Progenitor cell of endocrine pancreas (in vitro differentiated cells): ENCODE data around the gene ZNF700. TPM values are rescaled to one million over a fixed set of nuclear protein-coding genes. Genes with fewer than 3 reads are reported as not detected.

Experiments
- DNase-seq: peaks from one replicate; pipeline ENCODE4 v3.0.0; 2021; ENCODE audit warnings: low spot score; ENCODE audit not compliant: unreplicated experiment
- H3K27ac Mint-ChIP-seq: 2 replicates; pipeline ENCODE4 v1.8.0; 2021; ENCODE audit warnings: mild to moderate bottlenecking, moderate library complexity, mixed read lengths
- H3K27me3 Mint-ChIP-seq: 2 replicates; pipeline ENCODE4 v1.8.0; 2021; ENCODE audit warnings: mixed read lengths
- H3K36me3 Mint-ChIP-seq: 2 replicates; pipeline ENCODE4 v1.8.0; 2022; ENCODE audit warnings: mixed read lengths; ENCODE audit not compliant: insufficient read depth
- H3K4me1 Mint-ChIP-seq: 2 replicates; pipeline ENCODE4 v1.8.0; 2021; ENCODE audit warnings: low read depth, mixed read lengths
- H3K4me3 Mint-ChIP-seq: 2 replicates; pipeline ENCODE4 v1.8.0; 2021; ENCODE audit warnings: low read depth, mild to moderate bottlenecking, moderate library complexity, mixed read lengths
- H3K9me3 Mint-ChIP-seq: 2 replicates; pipeline ENCODE4 v1.8.0; 2021; ENCODE audit warnings: low read depth, mixed read lengths
- total RNA-seq: library from RNA; stranded (reverse); gene quantifications from 2 replicates; pipeline ENCODE4 v1.2.1, GENCODE V29; 2021
- TF ChIP-seq, protein P1 (sequence below): fragments of 200-600 bp; sonication (generic); IDR thresholded peaks from one replicate; pipeline ENCODE4 v1.5.0; 2021; ENCODE audit warnings: antibody characterized with exemption, mild to moderate bottlenecking; ENCODE audit not compliant: unreplicated experiment

Gene ZNF700
- total RNA-seq, 1 donor from 2014 or later, result 13.4 TPM

DNA sequence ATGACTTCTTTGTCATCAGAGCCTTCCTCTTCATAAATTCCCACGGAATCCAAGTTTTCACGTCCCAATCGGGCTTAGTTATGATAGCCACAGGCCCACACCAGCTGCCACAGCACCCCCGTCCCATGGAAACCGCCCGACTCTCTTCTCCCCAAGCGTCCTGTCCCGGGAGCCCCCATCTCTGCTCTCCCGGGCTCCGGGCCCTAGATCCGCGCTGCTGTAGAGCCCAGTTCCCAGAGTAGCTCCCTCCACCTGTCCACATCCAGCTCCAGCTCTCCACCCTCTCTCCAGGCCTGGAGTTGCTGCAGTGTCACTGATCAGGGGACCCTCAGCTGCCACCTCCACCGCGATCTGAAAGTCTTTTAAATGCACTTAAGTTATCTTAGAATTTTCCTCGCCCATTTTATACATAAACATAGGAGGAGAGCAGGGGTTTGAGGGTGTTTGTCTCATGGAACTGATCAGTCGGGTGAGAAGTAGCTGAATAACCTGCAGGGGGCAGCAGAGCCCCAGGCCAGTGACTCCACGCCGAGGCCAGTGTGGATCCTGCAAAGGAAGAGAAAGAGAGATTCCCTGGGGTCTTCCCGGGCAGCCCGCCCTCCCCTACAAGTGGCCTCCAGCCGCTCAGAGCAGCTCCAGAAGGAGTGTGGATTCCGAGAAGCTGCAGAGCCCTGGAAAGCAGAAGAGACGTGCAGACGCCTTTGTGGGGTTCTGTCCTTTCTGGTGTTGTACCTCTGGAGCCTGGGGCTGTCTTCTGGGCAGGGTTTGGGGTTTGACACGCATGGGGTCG is 38.9 kb downstream of the ZNF700 start:
- Mint-ChIP-seq H3K9me3 (peaks cover 18% of the 10 kb centered on the region), H3K36me3 (peaks cover 21% of the 10 kb centered on the region), H3K4me3 (peak overlapping the region; percentile 85), H3K27me3 (no peaks in the 10 kb centered on the region), H3K4me1 (peaks cover 14% of the 10 kb centered on the region), H3K27ac (peak overlapping the region; percentile 99)
- TF ChIP-seq, protein P1, sequence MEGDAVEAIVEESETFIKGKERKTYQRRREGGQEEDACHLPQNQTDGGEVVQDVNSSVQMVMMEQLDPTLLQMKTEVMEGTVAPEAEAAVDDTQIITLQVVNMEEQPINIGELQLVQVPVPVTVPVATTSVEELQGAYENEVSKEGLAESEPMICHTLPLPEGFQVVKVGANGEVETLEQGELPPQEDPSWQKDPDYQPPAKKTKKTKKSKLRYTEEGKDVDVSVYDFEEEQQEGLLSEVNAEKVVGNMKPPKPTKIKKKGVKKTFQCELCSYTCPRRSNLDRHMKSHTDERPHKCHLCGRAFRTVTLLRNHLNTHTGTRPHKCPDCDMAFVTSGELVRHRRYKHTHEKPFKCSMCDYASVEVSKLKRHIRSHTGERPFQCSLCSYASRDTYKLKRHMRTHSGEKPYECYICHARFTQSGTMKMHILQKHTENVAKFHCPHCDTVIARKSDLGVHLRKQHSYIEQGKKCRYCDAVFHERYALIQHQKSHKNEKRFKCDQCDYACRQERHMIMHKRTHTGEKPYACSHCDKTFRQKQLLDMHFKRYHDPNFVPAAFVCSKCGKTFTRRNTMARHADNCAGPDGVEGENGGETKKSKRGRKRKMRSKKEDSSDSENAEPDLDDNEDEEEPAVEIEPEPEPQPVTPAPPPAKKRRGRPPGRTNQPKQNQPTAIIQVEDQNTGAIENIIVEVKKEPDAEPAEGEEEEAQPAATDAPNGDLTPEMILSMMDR, result peak; percentile 66
- peak; percentile 24 for DNase-seq

DNA sequence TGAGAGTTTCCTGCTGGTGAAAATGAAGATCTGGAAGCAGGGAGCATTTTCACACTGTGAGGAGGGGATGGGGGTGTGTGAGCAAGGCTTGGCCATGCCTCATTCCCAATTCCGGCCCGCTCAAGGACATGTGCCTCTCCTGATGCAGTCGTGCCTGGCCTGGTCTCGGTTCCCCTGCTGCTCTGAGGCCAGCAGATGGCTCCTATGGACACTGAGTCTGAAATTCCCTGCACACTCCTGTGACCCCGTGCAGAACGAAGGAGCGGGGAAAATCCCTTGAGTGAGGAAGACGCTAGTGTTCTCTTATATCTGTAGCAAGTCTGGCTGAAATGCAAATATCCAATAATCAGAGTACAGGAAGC is 39.6 kb downstream of the ZNF700 start:
- H3K27ac Mint-ChIP-seq, result peak overlapping the region; percentile 99
- peaks cover 14% of the 10 kb centered on the region for H3K4me1 Mint-ChIP-seq
- H3K27me3 Mint-ChIP-seq, result no peaks in the 10 kb centered on the region
- peaks cover 24% of the 10 kb centered on the region for H3K36me3 Mint-ChIP-seq
- TF ChIP-seq, protein P1, result no peak
- no peak for DNase-seq
- H3K9me3 Mint-ChIP-seq, result peaks cover 17% of the 10 kb centered on the region
- H3K4me3 Mint-ChIP-seq, result peak overlapping the region; percentile 85

DNA sequence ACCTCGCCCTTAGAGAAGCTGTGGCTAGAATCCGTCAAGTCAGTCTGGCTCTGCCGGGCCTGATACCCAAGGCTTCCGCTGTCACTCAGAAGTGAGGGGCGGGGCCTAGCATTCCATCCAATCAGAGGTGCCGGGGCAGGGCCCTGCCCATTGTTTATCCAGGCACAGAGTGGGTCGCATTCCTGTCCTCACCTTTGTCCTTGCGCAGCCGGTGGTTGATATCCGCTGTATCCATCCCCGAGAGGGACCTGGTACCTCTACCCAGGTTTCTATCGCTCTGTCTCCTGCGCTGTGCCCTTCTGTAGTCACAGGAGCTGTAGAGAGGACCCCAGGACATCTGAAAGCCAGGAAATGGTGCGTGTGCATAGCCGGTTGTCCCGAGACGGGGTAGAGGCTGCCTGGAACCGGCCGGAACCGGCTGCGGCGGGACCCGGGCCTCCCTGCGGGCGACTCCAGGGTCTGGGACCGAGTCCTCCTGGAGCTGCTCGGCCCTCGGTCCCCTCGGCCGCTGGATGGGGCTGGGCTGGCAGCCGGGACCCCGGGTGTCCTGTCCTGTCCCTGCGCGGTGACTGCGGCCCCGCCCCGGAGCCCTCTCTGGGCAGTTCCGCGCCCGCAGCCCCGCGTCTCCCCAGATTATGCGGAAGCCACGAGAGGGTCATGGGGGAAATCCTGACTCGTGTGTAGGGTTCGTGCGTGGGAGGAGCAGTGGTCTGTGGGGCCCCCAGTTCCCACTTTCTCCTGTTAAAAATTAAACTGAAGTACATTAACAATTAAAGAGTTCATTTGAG is 40.1 kb downstream of the ZNF700 start, which contains the start of gene ZNF763:
TSS of gene ZNF763 (plus strand) at position 183 of the 788 bp plus-strand sequence. CDS start at position 352, 169 bp downstream.
- Mint-ChIP-seq H3K27ac (peak within 1 kb of the TSS; percentile 99), H3K27me3 (no peaks in the 10 kb centered on the region), H3K9me3 (peaks cover 16% of the 10 kb centered on the region), H3K4me3 (peak within 1 kb of the TSS; percentile 85), H3K4me1 (peaks cover 14% of the 10 kb centered on the region), H3K36me3 (peaks cover 29% of the 10 kb centered on the region)
- TF ChIP-seq, protein P1, result no peak
- peak; percentile 84 for DNase-seq

DNA sequence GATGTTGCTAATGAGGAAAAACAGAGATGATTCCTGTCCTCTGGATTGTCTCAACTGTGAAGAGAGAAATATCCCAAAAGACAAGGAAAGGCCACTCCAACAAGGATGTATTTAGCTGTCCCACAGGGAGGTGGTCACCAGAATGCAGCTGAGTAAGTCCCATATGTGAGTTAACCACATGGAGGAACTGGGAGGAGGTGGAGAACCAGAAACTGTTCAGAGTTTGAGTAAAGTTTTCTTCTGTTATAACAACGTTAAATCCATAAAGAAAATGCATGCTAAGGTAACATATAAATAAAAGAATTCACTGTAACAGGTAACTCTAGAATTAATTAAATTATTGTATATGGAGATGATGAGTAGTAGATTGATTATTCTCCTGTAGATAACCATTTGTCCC is 45.3 kb downstream of the ZNF700 start:
- TF ChIP-seq, protein P1, result no peak
- H3K27me3 Mint-ChIP-seq, result no peaks in the 10 kb centered on the region
- peaks cover 44% of the 10 kb centered on the region for H3K9me3 Mint-ChIP-seq
- H3K27ac Mint-ChIP-seq, result no peak overlapping the region
- peaks cover 59% of the 10 kb centered on the region for H3K36me3 Mint-ChIP-seq
- no peak for DNase-seq
- H3K4me3 Mint-ChIP-seq, result no peak overlapping the region
- peaks cover 7% of the 10 kb centered on the region for H3K4me1 Mint-ChIP-seq

DNA sequence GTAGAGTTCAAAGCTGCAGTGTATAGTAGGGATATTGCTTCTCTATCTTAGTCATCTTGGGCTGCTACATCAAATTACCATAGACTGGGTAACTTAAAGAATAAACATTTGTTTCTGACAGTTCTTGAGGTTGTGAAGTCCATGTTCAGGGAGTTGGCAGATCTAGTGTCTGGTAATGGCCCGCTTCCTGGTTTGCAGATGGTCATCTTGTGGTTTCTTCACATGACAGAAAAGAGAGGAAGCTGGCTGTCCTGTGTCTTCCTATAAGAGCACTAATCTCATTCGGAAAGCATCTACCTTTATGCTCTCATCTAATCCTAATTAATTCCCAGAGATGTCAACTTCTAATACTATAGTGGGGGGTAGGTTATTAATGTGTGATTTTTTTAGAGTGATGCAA is 46.1 kb downstream of the ZNF700 start:
- H3K27ac Mint-ChIP-seq, result no peak overlapping the region
- peaks cover 47% of the 10 kb centered on the region for H3K9me3 Mint-ChIP-seq
- no peaks in the 10 kb centered on the region for H3K27me3 Mint-ChIP-seq
- TF ChIP-seq, protein P1, result no peak
- H3K4me1 Mint-ChIP-seq, result peaks cover 1% of the 10 kb centered on the region
- peaks cover 62% of the 10 kb centered on the region for H3K36me3 Mint-ChIP-seq
- no peak for DNase-seq
- H3K4me3 Mint-ChIP-seq, result no peak overlapping the region
